Amniotic epithelial cell (primary cell): ENCODE measurements around the gene TANGO2.

Experiments used
- DNase-seq: peaks from one replicate; pipeline ENCODE4 v3.0.0-alpha.2; 2010; ENCODE audit warnings: low read depth

The TANGO2 gene

GRCh38 chr22:20087319-20088262, 66.7 kb downstream of the TANGO2 start:
- no peak for DNase-seq

GRCh38 chr22:20088263-20088648, 67.3 kb downstream of the TANGO2 start:
- DNase-seq: no peak

- no peak for DNase-seq
Observed at GRCh38 chr22:20089226-20089976, 68.5 kb downstream of the TANGO2 start.

GRCh38 chr22:20089977-20090729, 69.2 kb downstream of the TANGO2 start:
- peak; percentile 19 for DNase-seq

GRCh38 chr22:20090730-20091240, 69.9 kb downstream of the TANGO2 start:
- no peak for DNase-seq

GRCh38 chr22:20091690-20092476, 71.0 kb downstream of the TANGO2 start:
- no peak for DNase-seq

GRCh38 chr22:20092477-20092854, 71.6 kb downstream of the TANGO2 start:
- DNase-seq: no peak

- DNase-seq: no peak
Observed at GRCh38 chr22:20093418-20094196, 72.7 kb downstream of the TANGO2 start.

- DNase-seq: no peak
Observed at GRCh38 chr22:20094197-20094807, 73.4 kb downstream of the TANGO2 start.

- DNase-seq: no peak
Observed at GRCh38 chr22:20095521-20095920, 74.6 kb downstream of the TANGO2 start.

GRCh38 chr22:20096574-20097420, 75.9 kb downstream of the TANGO2 start:
- no peak for DNase-seq

- no peak for DNase-seq
Observed at GRCh38 chr22:20099099-20099711, 78.3 kb downstream of the TANGO2 start.

- DNase-seq: no peak
Observed at GRCh38 chr22:20101638-20102037, 80.7 kb downstream of the TANGO2 start.

GRCh38 chr22:20102203-20102780, 81.4 kb downstream of the TANGO2 start:
- DNase-seq: no peak

- DNase-seq: no peak
Observed at GRCh38 chr22:20105456-20106204, 84.7 kb downstream of the TANGO2 start.

- no peak for DNase-seq
Observed at GRCh38 chr22:20106205-20106848, 85.4 kb downstream of the TANGO2 start.

GRCh38 chr22:20106849-20107237, 85.9 kb downstream of the TANGO2 start:
- DNase-seq: no peak
